Neural cell (in vitro differentiated cells): ENCODE results near the gene UBR2.

Experiments used
- CTCF ChIP-seq: fragments of 450-650 bp; IDR thresholded peaks from 2 replicates; pipeline ENCODE4 v1.5.1; 2014; ENCODE audit warnings: antibody characterized with exemption, mild to moderate bottlenecking, moderate library complexity; ENCODE audit not compliant: poor library complexity, severe bottlenecking
- RAD21 ChIP-seq: fragments of 450-650 bp; conservative IDR thresholded peaks from 2 replicates; pipeline ENCODE4 v1.6.1; 2014; ENCODE audit warnings: antibody characterized with exemption, mild to moderate bottlenecking, moderate library complexity
- TAF1 ChIP-seq: IDR thresholded peaks from 2 replicates; pipeline ENCODE4 v1.6.1; 2012; ENCODE audit warnings: low read depth

GRCh38 chr6:42532038-42532669 is 31.7 kb upstream of the UBR2 start:
- peak; percentile 79 for TF ChIP-seq CTCF
- no peak for TF ChIP-seq TAF1
- peak; percentile 74 for TF ChIP-seq RAD21
